ENCODE results near the gene PARP12.

GRCh38 chr7:140025814-140026433 is 36.8 kb downstream of the PARP12 start:
- TF ChIP-seq CTCF (IDR thresholded peaks at IDR 0.05; ENCODE audit: low read length) (no peak), EZH2 (IDR thresholded peaks at IDR 0.05; ENCODE audit: borderline replicate concordance, low read length) (no peak)
